GM21717 (cell line): ENCODE data around the gene C9orf50.
"Not testable (repeated sequence)": the region's sequence is repeated elsewhere in the genome, so short reads cannot be mapped to it uniquely, and the experiment has no call there.

Experiments
- ATAC-seq: cut with Tn5 transposase; IDR thresholded peaks from one replicate; pipeline ENCODE4 v1.9.1; 2021; ENCODE audit warnings: mild to moderate bottlenecking, moderate library complexity; ENCODE audit not compliant: unreplicated experiment

Gene C9orf50

GRCh38 chr9:129648764-129649115, 27.8 kb upstream of the C9orf50 start:
- ATAC-seq, result no peak

GRCh38 chr9:129648092-129648763, 27.3 kb upstream of the C9orf50 start:
- ATAC-seq, result no peak

- no peak for ATAC-seq
These were observed 26.7 kb upstream of the C9orf50 start for GRCh38 chr9:129647635-129648034.

GRCh38 chr9:129646654-129647053, 25.8 kb upstream of the C9orf50 start:
- ATAC-seq, result no peak

- no peak for ATAC-seq
These were observed 25.4 kb upstream of the C9orf50 start for GRCh38 chr9:129646252-129646651.

GRCh38 chr9:129644902-129645301, 24.0 kb upstream of the C9orf50 start:
- ATAC-seq, result no peak

GRCh38 chr9:129644365-129644764, 23.5 kb upstream of the C9orf50 start:
- ATAC-seq, result no peak

- ATAC-seq, result no peak
These were observed 22.8 kb upstream of the C9orf50 start for GRCh38 chr9:129643706-129644105.

GRCh38 chr9:129641750-129642585, 21.1 kb upstream of the C9orf50 start, which contains the start of gene ASB6:
ASB6 (minus strand) TSS chr9:129642151; CDS start chr9:129641999, 152 bp downstream.
- ATAC-seq, result peak; percentile 84

GRCh38 chr9:129640871-129641749, 20.2 kb upstream of the C9orf50 start:
- no peak for ATAC-seq

GRCh38 chr9:129640086-129640870, 19.4 kb upstream of the C9orf50 start:
- no peak for ATAC-seq

- no peak for ATAC-seq
These were observed 18.8 kb upstream of the C9orf50 start for GRCh38 chr9:129639756-129640085.

- ATAC-seq, result no peak
These were observed 18.2 kb upstream of the C9orf50 start for GRCh38 chr9:129639034-129639630.

GRCh38 chr9:129637673-129638439, 17.0 kb upstream of the C9orf50 start:
- ATAC-seq, result no peak

GRCh38 chr9:129637102-129637501, 16.2 kb upstream of the C9orf50 start:
- no peak for ATAC-seq

GRCh38 chr9:129636343-129636742, 15.4 kb upstream of the C9orf50 start:
- not testable (repeated sequence) for ATAC-seq

- ATAC-seq, result no peak
These were observed 14.5 kb upstream of the C9orf50 start for GRCh38 chr9:129635099-129636065.

GRCh38 chr9:129633848-129634247, 12.9 kb upstream of the C9orf50 start:
- no peak for ATAC-seq
